H1 (cell line): Measurements from ENCODE around the gene CIB2.

Experiments
- CHD2 ChIP-seq: IDR thresholded peaks from 2 replicates; pipeline ENCODE4 v1.6.1; 2012; ENCODE audit warnings: low read length, improper control_type of control experiment
- CTCF ChIP-seq, 3 experiments: IDR thresholded peaks; 1 replicate in 2 of 3; 2 replicates in 1 of 3; pipeline versions ENCODE4 v1.5.1 to v1.6.1; 2011; ENCODE audit warnings: low read length in 3 of 3, mild to moderate bottlenecking in 3 of 3, inconsistent platforms in 2 of 3, low read depth in 1 of 3, moderate library complexity in 1 of 3; ENCODE audit not compliant: insufficient read depth in 1 of 3; ENCODE audit errors: control extremely low read depth in 1 of 3
- FOSL1 ChIP-seq: IDR thresholded peaks from 2 replicates; pipeline ENCODE4 v1.6.1; 2011; ENCODE audit warnings: mild to moderate bottlenecking, low read depth, low read length, moderate library complexity; ENCODE audit not compliant: insufficient read depth
- GABPA ChIP-seq: IDR thresholded peaks from 2 replicates; pipeline ENCODE4 v1.6.1; 2011; ENCODE audit warnings: mild to moderate bottlenecking, low read length, moderate library complexity, borderline replicate concordance; ENCODE audit not compliant: insufficient read depth
- NANOG ChIP-seq: IDR thresholded peaks from 2 replicates; pipeline ENCODE4 v1.6.1; 2011; ENCODE audit warnings: low read length, low read depth, mild to moderate bottlenecking, inconsistent platforms; ENCODE audit not compliant: insufficient read depth, poor library complexity, severe bottlenecking
- PHF8 ChIP-seq: fragments of 200-600 bp; sonication (generic); conservative IDR thresholded peaks from 2 replicates; pipeline ENCODE4 v1.7.1; 2012; ENCODE audit warnings: low read depth, mild to moderate bottlenecking, inconsistent platforms, low read length, moderate library complexity
- POLR2A ChIP-seq, 2 experiments: IDR thresholded peaks; 1 replicate in 1 of 2; 2 replicates in 1 of 2; pipeline ENCODE4 v1.6.1; 2011; ENCODE audit warnings: low read depth in 2 of 2, low read length in 2 of 2, mild to moderate bottlenecking in 2 of 2; ENCODE audit errors: control extremely low read depth in 1 of 2
- POLR2AphosphoS5 ChIP-seq: IDR thresholded peaks from 2 replicates; pipeline ENCODE4 v1.6.1; 2011; ENCODE audit warnings: low read depth, low read length
- RFX5 ChIP-seq: IDR thresholded peaks from 2 replicates; pipeline ENCODE4 v1.6.1; 2011; ENCODE audit warnings: low read depth, low read length, improper control_type of control experiment, borderline replicate concordance
- SIX5 ChIP-seq: IDR thresholded peaks from 2 replicates; pipeline ENCODE4 v1.6.1; 2011; ENCODE audit warnings: mild to moderate bottlenecking, low read depth, low read length
- SP2 ChIP-seq: IDR thresholded peaks from 2 replicates; pipeline ENCODE4 v1.6.1; 2012; ENCODE audit warnings: mild to moderate bottlenecking, low read length, inconsistent platforms
- SP4 ChIP-seq: IDR thresholded peaks from 2 replicates; pipeline ENCODE4 v1.6.1; 2012; ENCODE audit warnings: low read length, inconsistent platforms

GRCh38 chr15:78079298-78080087, 51.8 kb downstream of the CIB2 start:
- no peak for TF ChIP-seq SIX5
- no peak for TF ChIP-seq POLR2A (IDR thresholded peaks at IDR 0.05; ENCODE audit: control extremely low read depth in 1 of 2, low read depth in 2 of 2, low read length in 2 of 2)
- no peak for TF ChIP-seq CTCF (IDR thresholded peaks at IDR 0.05; ENCODE audit: control extremely low read depth in 1 of 3, insufficient read depth in 1 of 3, low read depth in 1 of 3, low read length in 3 of 3)
- TF ChIP-seq FOSL1, result no peak
- TF ChIP-seq SP4, result no peak
- TF ChIP-seq CHD2, result no peak
- TF ChIP-seq PHF8, result no peak
- TF ChIP-seq SP2, result no peak
- TF ChIP-seq POLR2AphosphoS5, result no peak
- TF ChIP-seq RFX5, result no peak
- no peak for TF ChIP-seq NANOG
- TF ChIP-seq GABPA, result no peak
